NCI-H2081 (cell line): ENCODE measurements around the gene COL8A1.
"Not testable (repeated sequence)": the region's sequence is repeated elsewhere in the genome, so short reads cannot be mapped to it uniquely, and the experiment has no call there.

Experiments
- DNase-seq, 2 experiments: peaks; one replicate each; lab custom pipeline; 2025; lab: John Stamatoyannopoulos, UW

Gene COL8A1

GRCh38 chr3:99805160-99805559, 166.8 kb downstream of the COL8A1 start:
- DNase-seq, result no peak

- DNase-seq, result peak; percentile 52 to 68
Observed at GRCh38 chr3:99808163-99808794, 169.9 kb downstream of the COL8A1 start.

DNA sequence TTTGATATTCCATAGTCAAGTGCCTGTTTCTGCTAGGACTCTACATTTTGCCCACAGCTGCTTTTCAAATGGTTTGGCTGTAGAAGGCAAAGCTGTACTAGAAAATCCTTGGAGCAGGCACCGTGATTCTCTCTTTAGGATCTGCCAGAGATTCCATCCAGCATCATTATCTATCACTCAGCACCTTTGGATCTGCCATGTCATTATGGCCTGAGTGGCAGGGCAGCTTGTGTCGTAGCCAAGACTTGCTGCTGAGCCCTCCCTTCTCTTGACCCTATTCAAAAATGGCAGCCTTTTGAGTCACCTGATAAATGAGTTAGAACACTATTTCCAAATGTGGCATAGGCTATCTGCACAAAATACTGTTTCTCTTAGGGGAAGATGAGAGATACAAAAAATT, 171.2 kb downstream of the COL8A1 start:
- no peak for DNase-seq

- DNase-seq, result no peak
Observed at GRCh38 chr3:99810403-99810802, 172.0 kb downstream of the COL8A1 start.

- peak in 1 of 2 experiments; percentile 60 for DNase-seq
Observed at GRCh38 chr3:99817047-99817436, 178.6 kb downstream of the COL8A1 start.

DNA sequence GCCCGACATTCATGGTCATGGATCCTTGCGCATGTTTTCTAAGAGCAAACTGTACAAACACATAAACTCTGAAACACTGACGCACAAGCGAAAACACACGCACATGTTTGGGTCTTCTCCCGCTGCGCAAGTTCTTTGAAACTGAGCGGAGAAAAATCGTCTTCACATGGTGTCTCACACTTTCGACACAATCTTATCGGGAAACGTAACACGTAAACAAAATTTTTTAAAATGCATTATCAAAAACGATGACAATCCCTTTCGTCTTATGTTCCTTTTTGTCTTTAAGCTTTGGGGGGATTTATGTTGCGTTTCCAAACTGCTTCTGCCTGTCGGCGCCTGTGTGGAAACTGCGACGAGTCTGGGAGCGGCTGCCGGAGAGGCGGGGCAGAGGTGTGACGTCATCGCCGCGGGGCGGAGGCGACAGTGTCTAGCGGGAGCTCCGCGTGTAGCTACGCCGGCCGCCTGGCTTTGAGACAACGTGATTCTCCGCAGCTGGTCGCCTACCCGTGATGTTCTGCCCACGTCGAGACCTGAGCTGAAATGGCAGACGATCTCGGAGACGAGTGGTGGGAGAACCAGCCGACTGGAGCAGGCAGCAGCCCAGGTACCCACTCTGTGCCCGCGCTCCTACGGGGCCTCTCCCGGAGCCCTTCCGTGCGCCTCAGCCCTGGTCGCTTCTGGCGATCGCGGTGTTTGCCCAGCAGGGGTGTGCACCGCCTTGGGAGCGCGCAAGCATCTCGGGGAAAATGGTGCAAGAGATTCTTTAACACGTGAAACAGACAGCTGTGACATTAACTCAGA, 179.2 kb downstream of the COL8A1 start, which contains the start of gene CMSS1:
TSS of gene CMSS1 (plus strand) at position 426 of the 804 bp plus-strand sequence.
- DNase-seq, result peak; percentile 90 to 93

DNA sequence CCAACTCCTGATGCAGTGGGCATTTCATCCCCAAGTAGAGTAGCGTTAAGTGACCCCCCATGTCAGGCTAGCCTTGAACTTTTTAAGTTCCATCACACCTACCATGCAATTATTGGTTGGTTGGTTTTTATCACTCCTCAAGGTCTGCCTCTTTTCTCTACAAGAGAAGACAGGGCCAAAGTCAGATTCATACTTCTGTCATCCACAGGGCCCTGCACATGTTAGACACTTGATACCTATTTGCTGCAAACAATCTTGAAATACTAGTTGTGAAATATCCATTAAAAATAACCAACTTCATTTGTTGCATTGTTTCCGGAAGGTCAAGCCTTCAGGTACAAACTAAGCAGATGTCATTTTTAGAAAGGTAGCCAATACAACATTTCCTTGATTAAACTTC, 180.4 kb downstream of the COL8A1 start:
- DNase-seq, result no peak

GRCh38 chr3:99823723-99824711, 185.6 kb downstream of the COL8A1 start:
- DNase-seq, result no peak

DNA sequence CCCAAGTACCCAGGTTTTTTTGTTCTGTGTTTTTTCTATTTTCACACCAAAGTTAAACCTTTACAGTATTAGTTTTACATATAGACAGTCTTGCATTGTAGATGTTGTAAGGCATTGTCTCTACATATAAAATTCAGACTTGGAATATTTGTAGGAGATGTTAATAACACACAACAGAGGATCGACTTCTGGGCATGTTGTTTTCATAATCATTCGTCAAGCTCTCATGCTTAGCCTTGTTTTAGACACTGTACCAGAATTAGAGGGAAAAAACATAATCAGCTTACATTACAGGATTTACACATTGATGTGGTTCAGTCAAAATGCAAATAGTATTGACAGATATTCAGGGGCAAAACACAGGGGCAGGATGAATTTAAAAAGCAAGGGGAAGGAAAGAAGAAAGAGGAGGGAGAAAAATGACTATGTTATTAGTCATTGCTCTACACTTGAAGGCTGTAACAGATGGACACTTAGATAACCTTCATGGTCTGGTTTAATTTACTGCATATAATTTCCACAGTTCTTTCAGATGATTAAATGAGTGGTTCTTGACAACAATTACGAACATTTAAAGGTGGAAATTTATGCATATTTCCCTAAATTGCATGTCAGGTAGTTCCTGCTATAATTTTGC, 186.7 kb downstream of the COL8A1 start:
- no peak for DNase-seq

DNA sequence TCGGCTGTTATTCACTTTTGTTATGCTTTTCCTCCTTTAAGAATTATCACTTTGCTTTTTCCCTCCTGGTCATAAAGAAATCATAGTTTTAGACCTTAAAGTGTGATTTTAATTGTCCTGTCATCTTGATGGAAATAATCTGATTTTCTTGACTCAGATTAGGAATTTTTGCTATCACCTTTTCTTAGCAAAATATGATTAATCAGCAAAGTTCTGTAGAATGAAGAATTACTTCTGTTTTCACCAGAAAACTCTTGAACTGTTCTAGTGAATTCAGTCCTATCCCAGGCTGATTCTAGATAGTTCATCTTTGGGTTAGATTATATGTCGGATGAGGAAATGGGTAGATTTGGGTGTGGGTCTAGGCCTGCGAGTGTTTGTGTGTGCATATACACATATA, 191.4 kb downstream of the COL8A1 start:
- no peak for DNase-seq

DNA sequence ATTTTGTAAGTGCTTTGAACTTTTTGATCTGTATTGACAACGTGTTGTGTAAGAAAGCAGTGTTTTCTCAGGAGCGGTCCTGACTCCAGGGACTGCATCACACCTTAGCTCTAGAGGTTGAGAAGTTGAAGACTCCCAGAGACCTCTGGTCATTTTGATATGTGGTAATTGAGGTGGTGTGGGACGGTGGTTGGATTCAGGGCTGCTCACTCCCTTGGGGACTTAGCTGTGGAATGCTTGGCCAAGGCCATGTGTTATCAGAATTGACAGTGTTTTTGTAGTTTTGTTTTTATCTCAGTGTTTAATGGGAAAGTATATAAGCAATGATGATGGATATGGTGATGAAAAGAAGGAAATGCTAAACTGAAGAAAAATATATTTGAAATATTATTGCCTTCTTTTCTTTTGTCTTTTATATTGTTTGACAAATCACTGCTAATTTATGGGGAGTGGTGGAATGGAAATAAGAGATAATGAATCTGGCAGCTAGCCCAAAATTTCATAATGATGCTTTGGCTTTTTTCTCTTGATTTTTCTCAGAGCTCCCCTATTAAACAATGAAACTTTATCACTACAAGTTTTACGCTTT, 195.3 kb downstream of the COL8A1 start:
- no peak for DNase-seq

DNA sequence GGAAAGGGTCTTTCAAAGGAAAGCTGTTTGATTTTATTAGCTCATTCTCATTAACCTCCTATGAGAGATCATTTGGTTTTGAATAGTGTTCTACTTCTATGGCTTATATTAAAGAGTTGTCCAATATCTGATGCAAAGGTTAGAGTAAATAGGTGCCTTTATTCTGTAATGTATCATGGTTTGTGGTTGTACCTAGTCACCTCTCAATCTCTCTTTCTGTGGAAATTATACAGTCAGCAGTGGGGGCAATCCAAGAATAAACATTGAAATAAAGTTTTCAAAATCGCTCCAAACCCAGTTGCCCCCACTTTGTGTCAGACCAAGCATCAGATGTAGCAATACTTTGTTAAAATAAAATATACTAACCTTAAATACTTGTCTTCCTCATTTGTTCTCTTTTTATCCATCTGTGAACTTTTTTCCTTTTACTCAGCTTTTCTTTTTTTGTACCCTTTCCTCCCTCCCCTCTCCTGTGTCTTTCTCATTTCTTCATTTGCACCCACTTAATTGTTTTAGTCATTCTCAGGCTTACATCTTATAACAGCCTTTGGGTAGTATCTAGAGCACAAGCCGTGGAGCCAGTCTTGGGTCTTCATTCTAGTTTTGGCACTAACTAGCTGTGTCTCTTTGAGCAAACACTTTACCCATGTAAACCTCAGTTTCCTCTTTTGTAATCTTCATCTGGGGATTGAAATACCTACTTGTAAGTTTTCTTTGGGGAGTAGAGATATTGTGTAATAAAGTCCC, 196.0 kb downstream of the COL8A1 start:
- DNase-seq, result no peak

- DNase-seq, result no peak
Observed at GRCh38 chr3:99836681-99837080, 198.3 kb downstream of the COL8A1 start.

- no peak for DNase-seq
Observed at GRCh38 chr3:99837715-99838114, 199.3 kb downstream of the COL8A1 start.

DNA sequence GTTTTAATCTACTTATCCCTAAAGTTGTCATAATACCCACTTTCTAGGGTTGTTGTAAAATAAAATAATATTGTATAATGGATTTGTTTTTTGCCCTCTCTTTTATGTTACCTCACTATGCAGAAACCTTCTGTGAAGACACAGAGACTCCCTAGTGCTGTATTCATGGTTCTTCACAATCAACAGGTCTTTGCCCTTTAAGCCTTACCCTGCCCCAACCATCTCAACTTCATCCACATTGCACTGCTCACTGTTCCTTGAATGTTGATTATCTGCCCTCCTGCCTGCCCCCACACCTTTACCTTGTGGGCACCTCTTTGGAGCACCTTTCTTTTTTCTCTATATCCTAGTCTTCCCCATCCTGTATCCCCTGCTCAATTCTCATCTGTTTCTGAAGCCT, 200.4 kb downstream of the COL8A1 start:
- no peak for DNase-seq

- DNase-seq, result no peak
Observed at GRCh38 chr3:99839613-99840012, 201.2 kb downstream of the COL8A1 start.

GRCh38 chr3:99841949-99842348, 203.6 kb downstream of the COL8A1 start:
- not testable (repeated sequence) for DNase-seq

DNA sequence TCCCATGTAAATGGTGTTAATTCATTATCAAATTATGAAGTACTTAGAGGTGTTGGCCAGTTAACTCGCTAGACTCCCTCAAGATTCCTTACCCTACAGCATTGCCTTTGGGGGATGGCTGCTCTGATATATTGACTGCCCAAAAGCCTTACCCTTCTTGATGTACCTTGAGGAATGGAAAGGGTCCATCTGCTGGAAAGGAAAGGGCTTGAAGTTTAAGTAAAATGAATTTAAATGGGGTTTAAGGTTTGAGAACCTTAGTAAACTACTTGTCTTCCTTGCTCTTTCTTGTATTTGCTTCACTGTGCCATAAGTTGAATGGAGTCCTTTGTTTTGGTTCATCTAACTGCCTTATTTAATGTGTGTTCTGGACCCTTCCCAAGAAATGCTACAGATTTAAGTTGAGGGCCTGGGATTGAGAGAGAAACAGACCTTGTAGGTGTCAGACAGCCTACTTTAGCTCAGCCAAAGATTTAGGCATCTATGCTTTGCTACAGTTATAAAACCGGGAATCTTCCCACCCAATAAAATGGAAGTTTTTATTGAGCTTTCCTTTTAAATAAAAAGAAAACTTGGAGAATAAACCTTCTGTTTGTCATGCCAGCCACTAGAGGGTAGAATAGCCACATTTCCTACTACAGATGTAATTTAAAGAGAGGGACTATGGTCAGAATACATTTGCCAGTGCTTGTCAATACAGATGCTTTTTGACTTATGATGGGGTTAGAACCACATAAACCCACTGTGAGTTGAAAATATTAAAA, 204.6 kb downstream of the COL8A1 start:
- DNase-seq, result peak; percentile 64 to 68

DNA sequence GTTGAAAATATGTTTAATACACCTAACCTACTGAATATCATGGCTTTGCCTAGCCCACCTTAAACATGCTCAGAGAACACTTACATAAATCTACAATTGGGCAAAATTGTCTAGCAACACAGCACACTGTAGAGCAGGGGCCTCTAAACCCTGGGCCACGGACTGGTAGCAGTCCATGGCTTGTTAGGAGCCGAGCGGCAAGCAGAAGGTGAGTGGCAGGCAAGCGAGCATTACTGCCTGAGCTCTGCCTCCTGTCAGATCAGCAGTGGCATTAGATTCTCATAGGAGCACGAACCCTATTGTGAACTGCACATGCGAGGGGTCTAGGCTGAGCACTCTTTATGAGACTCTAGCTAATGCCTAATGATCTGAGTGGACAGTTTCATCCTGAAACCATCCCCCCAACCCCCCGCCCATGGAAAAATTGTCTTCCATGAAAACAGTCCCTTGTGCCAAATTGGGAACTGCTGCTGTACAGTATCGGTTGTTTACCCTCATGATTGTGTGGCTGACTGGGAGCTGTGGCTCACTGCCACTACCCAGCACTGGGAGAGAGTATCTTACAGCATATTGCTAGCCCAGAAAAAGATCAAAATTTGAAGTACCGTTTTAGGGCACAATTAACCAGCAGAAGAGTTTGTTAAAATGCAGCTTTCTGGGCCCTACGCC, 205.3 kb downstream of the COL8A1 start:
- DNase-seq, result peak in 1 of 2 experiments; percentile 73
